Measurements from ENCODE around the gene MGST2. TPM values are rescaled to one million over a fixed set of nuclear protein-coding genes. Genes with fewer than 3 reads are reported as not detected.
"Not testable (repeated sequence)": the region's sequence is repeated elsewhere in the genome, so short reads cannot be mapped to it uniquely, and the experiment has no call there.

The MGST2 gene
- total RNA-seq, 3 donors from 2014 or later = 64.3 to 134 (median 119) TPM

- DNase-seq (no peak), ATAC-seq (peak; percentile 38)
- intact Hi-C loops (cut with DNase I, micrococcal nuclease) = loop anchor here in 1 of 2 donors (5.0 kb wide), 1 partner anchor 523 kb away; no protein-coding TSS in a partner anchor
- Histone ChIP-seq H3K4me3 (no peak overlapping the region), H3K9me3 (no peaks in the 10 kb centered on the region), H3K36me3 (ENCODE audit: low read depth) (no peaks in the 10 kb centered on the region), H3K4me1 (ENCODE audit: low read depth) (peaks cover 14% of the 10 kb centered on the region)
- TF ChIP-seq, protein P1, sequence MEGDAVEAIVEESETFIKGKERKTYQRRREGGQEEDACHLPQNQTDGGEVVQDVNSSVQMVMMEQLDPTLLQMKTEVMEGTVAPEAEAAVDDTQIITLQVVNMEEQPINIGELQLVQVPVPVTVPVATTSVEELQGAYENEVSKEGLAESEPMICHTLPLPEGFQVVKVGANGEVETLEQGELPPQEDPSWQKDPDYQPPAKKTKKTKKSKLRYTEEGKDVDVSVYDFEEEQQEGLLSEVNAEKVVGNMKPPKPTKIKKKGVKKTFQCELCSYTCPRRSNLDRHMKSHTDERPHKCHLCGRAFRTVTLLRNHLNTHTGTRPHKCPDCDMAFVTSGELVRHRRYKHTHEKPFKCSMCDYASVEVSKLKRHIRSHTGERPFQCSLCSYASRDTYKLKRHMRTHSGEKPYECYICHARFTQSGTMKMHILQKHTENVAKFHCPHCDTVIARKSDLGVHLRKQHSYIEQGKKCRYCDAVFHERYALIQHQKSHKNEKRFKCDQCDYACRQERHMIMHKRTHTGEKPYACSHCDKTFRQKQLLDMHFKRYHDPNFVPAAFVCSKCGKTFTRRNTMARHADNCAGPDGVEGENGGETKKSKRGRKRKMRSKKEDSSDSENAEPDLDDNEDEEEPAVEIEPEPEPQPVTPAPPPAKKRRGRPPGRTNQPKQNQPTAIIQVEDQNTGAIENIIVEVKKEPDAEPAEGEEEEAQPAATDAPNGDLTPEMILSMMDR (IDR thresholded peaks at IDR 0.05) = no peak
These were observed 23.6 kb downstream of the MGST2 start for GRCh38 chr4:139689093-139689722.

DNA sequence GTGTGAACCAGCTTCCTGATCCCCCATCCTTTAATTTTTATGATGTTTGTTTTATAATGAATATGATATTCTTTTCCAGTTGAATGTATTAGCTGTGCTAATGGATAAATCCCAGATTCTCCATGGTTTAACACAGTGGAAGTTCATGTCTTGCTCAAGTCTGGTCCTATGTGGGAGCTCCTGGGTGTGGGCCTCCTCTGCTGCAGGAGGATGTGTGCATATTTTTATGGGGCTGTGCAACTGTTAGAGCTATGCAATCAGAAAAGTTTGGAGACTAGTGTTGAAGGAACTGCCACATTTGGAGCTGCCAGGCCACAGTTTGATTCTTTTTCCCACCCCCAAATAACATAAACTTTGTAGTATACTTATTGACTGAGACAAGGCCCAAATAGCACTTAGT is 24.8 kb downstream of the MGST2 start:
- Histone ChIP-seq H3K4me3 (no peak overlapping the region), H3K4me1 (ENCODE audit: low read depth) (peaks cover 12% of the 10 kb centered on the region), H3K36me3 (ENCODE audit: low read depth) (no peaks in the 10 kb centered on the region), H3K9me3 (no peaks in the 10 kb centered on the region)
- intact Hi-C loops (cut with DNase I, micrococcal nuclease) = no loop called here
- ATAC-seq = peak; percentile 45
- DNase-seq = no peak
- TF ChIP-seq, protein P1 (IDR thresholded peaks at IDR 0.05) = no peak

- no peak for DNase-seq
- intact Hi-C loops (cut with DNase I, micrococcal nuclease) = no loop called here
- TF ChIP-seq, protein P1 (IDR thresholded peaks at IDR 0.05) = no peak
These were observed 26.8 kb downstream of the MGST2 start for GRCh38 chr4:139692309-139693012.

DNA sequence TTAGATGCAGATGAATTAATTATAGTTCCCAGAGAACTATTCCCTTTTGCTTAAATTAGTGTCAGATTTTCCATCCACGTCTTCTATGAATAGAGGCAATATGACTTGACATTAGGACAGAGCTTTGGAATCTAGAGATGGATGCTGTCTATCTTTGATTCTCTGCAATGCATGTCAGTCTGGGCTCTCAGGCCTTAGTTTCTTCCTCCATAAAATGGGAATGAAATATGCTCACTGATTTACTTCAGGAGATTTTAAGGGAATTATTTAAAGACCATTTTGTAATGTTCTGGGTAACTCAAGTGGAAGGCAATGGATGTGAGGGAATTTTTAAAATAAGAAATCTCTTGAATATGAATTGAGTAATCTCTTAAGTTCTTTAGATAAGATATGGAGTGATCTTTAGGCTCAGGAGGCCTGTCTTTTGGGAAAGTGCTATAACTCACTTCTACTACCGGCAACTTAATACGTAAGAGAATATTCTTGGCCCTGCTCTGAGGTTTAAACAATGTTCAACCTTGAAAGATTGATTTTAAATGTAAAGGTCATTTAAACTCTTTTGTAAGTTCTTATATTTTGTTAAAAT is 29.0 kb downstream of the MGST2 start:
- Histone ChIP-seq H3K4me1 (ENCODE audit: low read depth) (no peaks in the 10 kb centered on the region), H3K4me3 (no peak overlapping the region), H3K9me3 (no peaks in the 10 kb centered on the region), H3K36me3 (ENCODE audit: low read depth) (no peaks in the 10 kb centered on the region)
- ATAC-seq (no peak), DNase-seq (no peak)
- TF ChIP-seq, protein P1 (IDR thresholded peaks at IDR 0.05) = no peak
- intact Hi-C loops (cut with DNase I, micrococcal nuclease) = no loop called here

More at GRCh38 chr4:139692309-139693012, 26.8 kb downstream of the MGST2 start:
- ATAC-seq = peak; percentile 59
- Histone ChIP-seq H3K4me1 (ENCODE audit: low read depth) (no peaks in the 10 kb centered on the region), H3K4me3 (no peak overlapping the region), H3K9me3 (no peaks in the 10 kb centered on the region), H3K36me3 (ENCODE audit: low read depth) (no peaks in the 10 kb centered on the region)

DNA sequence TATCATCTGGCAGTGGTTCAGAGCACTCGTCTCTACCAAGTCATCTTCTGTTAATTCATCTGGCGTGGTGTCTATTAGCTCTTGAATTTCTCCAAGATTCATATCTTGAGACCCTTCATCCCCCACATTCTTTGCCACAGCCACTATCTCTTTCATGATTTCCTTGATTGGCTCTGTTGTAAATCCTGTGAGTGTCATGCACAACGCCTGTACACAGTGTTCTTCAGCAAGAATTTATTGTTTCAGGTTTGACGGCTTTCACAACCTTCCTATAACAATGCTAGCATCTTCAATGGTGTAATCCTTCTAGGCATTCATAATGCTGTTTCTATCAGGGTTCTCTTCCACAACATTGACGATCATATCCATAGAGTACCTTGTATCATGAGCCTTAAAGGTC is 30.9 kb downstream of the MGST2 start:
- intact Hi-C loops (cut with DNase I, micrococcal nuclease) = no loop called here
- H3K9me3 ChIP-seq = no peaks in the 10 kb centered on the region
- H3K4me1 ChIP-seq (ENCODE audit: low read depth) = no peaks in the 10 kb centered on the region
- DNase-seq (no peak), ATAC-seq (no peak)
- no peaks in the 10 kb centered on the region for H3K36me3 ChIP-seq (ENCODE audit: low read depth)
- H3K4me3 ChIP-seq = no peak overlapping the region
- TF ChIP-seq, protein P1 (IDR thresholded peaks at IDR 0.05) = no peak

DNA sequence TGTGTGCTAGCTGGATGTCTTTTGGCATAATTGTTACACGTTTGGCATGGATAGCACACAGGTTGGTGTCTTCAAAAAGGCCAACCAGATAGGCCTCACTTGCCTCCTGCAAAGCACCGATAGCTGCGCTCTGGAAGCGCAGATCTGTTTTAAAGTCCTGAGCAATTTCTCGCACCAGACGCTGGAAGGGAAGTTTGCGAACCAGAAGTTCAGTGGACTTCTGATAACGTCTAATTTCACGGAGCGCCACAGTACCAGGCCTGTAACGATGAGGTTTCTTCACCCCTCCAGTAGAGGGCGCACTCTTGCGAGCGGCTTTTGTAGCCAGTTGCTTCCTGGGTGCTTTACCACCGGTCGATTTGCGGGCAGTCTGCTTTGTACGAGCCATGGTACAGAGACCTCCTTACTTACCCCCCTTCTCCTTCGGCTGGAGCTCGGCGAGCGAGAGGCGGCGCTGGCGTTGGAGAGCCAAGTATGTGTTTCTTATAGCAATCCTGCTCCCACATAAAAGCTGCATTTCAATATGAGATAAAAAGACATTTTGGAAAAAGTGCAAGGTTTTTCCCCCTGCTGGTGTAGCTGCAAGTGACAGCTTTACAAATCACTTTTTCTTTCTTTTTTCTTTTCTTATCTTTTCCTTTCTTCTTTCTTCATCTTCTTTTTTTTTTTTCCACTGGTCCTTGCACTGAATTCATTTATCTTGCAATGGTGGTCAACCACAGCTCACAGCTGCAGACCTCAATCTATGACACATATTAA is 32.7 kb downstream of the MGST2 start:
- intact Hi-C loops (cut with DNase I, micrococcal nuclease); DNase-seq; H3K4me3 ChIP-seq; H3K4me1 ChIP-seq (ENCODE audit: low read depth); H3K36me3 ChIP-seq (ENCODE audit: low read depth); H3K9me3 ChIP-seq; ATAC-seq: not testable (repeated sequence)
